Vagina (tissue), 2 donors: Measurements from ENCODE around the gene DUSP22.

Source experiments
- POLR2A ChIP-seq, 2 donors: fragments of 450-650 bp; IDR thresholded peaks; one replicate each; pipeline ENCODE4 v1.6.1; 2017; ENCODE audit warnings: antibody characterized with exemption in 2 of 2, mild to moderate bottlenecking in 2 of 2, moderate library complexity in 2 of 2
- POLR2AphosphoS5 ChIP-seq, 2 donors: sonication (generic); formaldehyde crosslinking; IDR thresholded peaks; one replicate each; pipeline ENCODE4 v1.9.0; 2017; ENCODE audit warnings: antibody characterized with exemption in 2 of 2, mild to moderate bottlenecking in 2 of 2, low read depth in 1 of 2; ENCODE audit not compliant: insufficient read depth in 1 of 2
- TF ChIP-seq, protein P1 (sequence below), 3 experiments: fragments of 450-650 bp in 2 of 3; fragments of 200-600 bp in 1 of 3; sonication (generic) in 1 of 3; IDR thresholded peaks; one replicate each; pipeline ENCODE4 v1.5.1; 2017 to 2019; ENCODE audit warnings: antibody characterized with exemption in 3 of 3, mild to moderate bottlenecking in 2 of 3, moderate library complexity in 2 of 3

DNA sequence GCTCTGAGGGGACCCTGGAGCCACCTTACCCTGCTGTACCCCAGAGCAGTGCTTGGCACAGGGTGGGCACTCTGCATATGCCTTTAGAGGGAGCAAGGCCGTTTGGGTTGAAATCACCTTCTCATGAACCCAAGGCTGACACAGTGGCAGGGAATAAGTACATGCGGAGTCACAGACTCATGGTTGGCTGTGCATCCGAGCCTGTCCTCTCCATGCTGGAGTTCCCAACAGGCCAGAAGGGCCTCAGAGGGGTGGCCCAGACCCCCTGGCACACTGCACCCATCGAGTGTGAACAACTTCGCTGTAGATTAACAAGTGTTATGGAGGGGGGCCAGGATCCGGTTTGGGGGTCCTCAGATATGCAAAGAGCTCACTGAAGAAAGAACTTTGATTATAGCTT is 78.3 kb downstream of the DUSP22 start:
- TF ChIP-seq, protein P1, sequence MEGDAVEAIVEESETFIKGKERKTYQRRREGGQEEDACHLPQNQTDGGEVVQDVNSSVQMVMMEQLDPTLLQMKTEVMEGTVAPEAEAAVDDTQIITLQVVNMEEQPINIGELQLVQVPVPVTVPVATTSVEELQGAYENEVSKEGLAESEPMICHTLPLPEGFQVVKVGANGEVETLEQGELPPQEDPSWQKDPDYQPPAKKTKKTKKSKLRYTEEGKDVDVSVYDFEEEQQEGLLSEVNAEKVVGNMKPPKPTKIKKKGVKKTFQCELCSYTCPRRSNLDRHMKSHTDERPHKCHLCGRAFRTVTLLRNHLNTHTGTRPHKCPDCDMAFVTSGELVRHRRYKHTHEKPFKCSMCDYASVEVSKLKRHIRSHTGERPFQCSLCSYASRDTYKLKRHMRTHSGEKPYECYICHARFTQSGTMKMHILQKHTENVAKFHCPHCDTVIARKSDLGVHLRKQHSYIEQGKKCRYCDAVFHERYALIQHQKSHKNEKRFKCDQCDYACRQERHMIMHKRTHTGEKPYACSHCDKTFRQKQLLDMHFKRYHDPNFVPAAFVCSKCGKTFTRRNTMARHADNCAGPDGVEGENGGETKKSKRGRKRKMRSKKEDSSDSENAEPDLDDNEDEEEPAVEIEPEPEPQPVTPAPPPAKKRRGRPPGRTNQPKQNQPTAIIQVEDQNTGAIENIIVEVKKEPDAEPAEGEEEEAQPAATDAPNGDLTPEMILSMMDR (IDR thresholded peaks at IDR 0.05): no peak
- TF ChIP-seq POLR2A (IDR thresholded peaks at IDR 0.05) (no peak), POLR2AphosphoS5 (IDR thresholded peaks at IDR 0.05; ENCODE audit: insufficient read depth in 1 of 2, low read depth in 1 of 2) (no peak)
